Upper lobe of left lung (tissue), 6 donors: ENCODE data around the gene CTDNEP1. TPM values are rescaled to one million over a fixed set of nuclear protein-coding genes. Genes with fewer than 3 reads are reported as not detected.

Experiments
- ATAC-seq, 2 donors: fragments of 200-7000 bp; cut with Tn5 transposase; one replicate each; pipeline ENCODE4 v1.9.1; 2022; ENCODE audit warnings: mild to moderate bottlenecking in 2 of 2, moderate library complexity in 2 of 2; ENCODE audit not compliant: low FRiP score in 2 of 2
- DNase-seq, 2 donors: peaks; one replicate each; pipeline ENCODE4 v3.0.0-alpha.2; 2019 to 2020
- H3K27ac ChIP-seq, 4 donors: fragments of 200-600 bp; sonication (generic); one replicate each; pipeline ENCODE4 v1.5.1; 2016 to 2019
- H3K27me3 ChIP-seq, 4 donors: fragments of 200-600 bp; sonication (generic); one replicate each; pipeline ENCODE4 v1.5.1; 2017 to 2019
- H3K36me3 ChIP-seq, 4 donors: fragments of 200-600 bp; sonication (generic); one replicate each; pipeline ENCODE4 v1.5.1; 2016 to 2019
- H3K4me1 ChIP-seq, 4 donors: fragments of 200-600 bp; sonication (generic); one replicate each; pipeline ENCODE4 v1.5.1; 2018 to 2019
- H3K4me3 ChIP-seq, 4 donors: fragments of 200-600 bp; sonication (generic); one replicate each; pipeline ENCODE4 v1.5.1; 2017 to 2019; ENCODE audit warnings: mild to moderate bottlenecking in 2 of 4, moderate library complexity in 1 of 4
- H3K9me3 ChIP-seq, 4 donors: fragments of 200-600 bp; sonication (generic); one replicate each; pipeline ENCODE4 v1.5.1; 2018 to 2019
- CTCF ChIP-seq, 6 experiments: fragments of 450-650 bp in 4 of 6; fragments of 200-600 bp in 2 of 6; sonication (generic) in 2 of 6; IDR thresholded peaks; one replicate each; pipeline ENCODE4 v1.5.1; 2016 to 2019; ENCODE audit warnings: antibody characterized with exemption in 6 of 6
- EP300 ChIP-seq, 4 donors: sonication (generic); formaldehyde crosslinking; IDR thresholded peaks; one replicate each; pipeline ENCODE4 v1.5.1; 2017; ENCODE audit warnings: antibody characterized with exemption in 4 of 4, control low read depth in 2 of 4
- POLR2A ChIP-seq, 4 donors: fragments of 450-650 bp; IDR thresholded peaks; one replicate each; pipeline ENCODE4 v1.5.1; 2016 to 2017; ENCODE audit warnings: antibody characterized with exemption in 4 of 4, mild to moderate bottlenecking in 2 of 4
- POLR2AphosphoS5 ChIP-seq, 2 donors: sonication (generic); formaldehyde crosslinking; IDR thresholded peaks; one replicate each; pipeline ENCODE4 v1.5.1; 2017; ENCODE audit warnings: antibody characterized with exemption in 2 of 2
- WGBS, 2 donors: methylation state at CpG; one replicate each; pipeline ENCODE4 v1.1.5; 2017 to 2018; 5-methylcytosine and 5-hydroxymethylcytosine counted together
- total RNA-seq, 6 donors: library from RNA; depleted of rRNA in 4 of 6; stranded (reverse); fragments of >200 nt in 4 of 6; gene quantifications; one replicate each; pipeline versions ENCODE4 v1.1.0 to v1.2.1, GENCODE V29; 2016 to 2021
- donor health status: DM: no; HTN: no; CAD: no; lungs with moderate emphysema.
- donor health status: DM: no; HTN: yes; CAD: no; lungs with severe emphysema.

The CTDNEP1 gene
- total RNA-seq, 6 donors from 2014 or later: 62.9 to 139 (median 75.0) TPM

DNA sequence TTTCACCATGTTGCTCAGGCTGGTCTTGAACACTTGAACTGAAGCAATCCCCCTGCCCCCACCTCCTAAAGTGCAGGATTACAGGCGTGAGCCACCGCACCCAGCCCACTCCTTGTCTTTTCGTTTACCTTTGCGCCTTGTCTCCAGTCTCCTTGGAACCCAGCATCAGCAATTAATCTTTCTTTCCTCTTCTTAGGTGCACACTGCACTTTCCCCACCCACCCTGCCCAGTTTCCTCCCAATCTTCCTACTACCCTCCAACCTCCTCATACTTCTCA lies 12.2 kb upstream of the CTDNEP1 start:
- DNase-seq (no peak), ATAC-seq (no peak)
- peaks cover 24 to 59% (median 39%) of the 10 kb centered on the region in 4 donors for H3K4me1 ChIP-seq
- TF ChIP-seq EP300 (IDR thresholded peaks at IDR 0.05) (no peak), CTCF (IDR thresholded peaks at IDR 0.05) (no peak), POLR2A (IDR thresholded peaks at IDR 0.05) (no peak), POLR2AphosphoS5 (IDR thresholded peaks at IDR 0.05) (no peak)
- WGBS, 2 donors: 33 to 45% methylated on average over 4 of the region's 4 CpGs
- no peaks in the 10 kb centered on the region for H3K9me3 ChIP-seq
- H3K36me3 ChIP-seq: peaks cover 0 to 11% (median 5%) of the 10 kb centered on the region in 4 donors
- H3K4me3 ChIP-seq: peak overlapping the region in 3 of 4 donors; percentile 55 to 73 (median 56)
- peaks cover 0 to 19% (median 6%) of the 10 kb centered on the region in 4 donors for H3K27me3 ChIP-seq
- peak overlapping the region in 3 of 4 donors; percentile 83 to 89 (median 84) for H3K27ac ChIP-seq

DNA sequence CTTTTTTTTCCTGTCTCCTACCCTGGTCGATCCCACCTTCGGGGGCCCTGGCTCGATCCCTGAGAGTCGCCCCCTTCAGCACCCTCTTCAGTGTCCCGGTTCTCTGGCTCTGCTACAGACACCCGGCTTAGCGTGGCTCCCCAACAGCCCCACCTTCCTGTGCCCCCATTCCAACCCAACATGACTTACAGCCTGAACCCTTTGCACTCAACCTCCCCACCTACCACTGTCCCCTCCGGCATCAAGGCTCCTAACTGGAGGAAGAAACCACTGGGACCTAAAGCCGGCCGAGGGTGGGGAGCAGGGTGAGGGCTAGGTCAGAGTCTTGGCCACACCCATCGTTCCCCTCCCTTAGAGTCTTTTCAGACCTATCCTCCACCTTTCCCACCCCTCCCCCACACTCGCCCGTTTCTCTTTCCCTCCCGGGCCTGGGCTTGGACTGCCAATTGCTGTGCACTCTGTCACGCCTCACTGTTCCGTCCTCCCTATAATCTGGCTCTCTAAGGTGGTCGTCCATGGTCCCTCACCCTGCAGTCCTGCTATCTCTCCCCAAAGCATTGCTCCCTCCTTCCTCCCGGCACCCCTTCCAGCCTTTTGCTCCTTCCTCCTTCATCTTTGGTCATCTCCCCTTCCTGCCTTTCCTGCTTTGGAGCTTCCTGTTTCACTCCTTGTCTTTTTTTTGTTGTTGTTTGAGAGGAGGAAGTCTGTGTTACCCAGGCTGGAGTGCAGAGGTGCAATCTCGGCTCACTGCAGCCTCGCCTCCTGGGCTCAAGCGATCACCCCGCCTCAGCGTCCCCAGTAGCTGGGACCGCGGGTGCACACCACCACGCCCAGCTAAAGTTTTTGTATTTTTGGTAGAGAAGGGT lies 11.6 kb upstream of the CTDNEP1 start:
- Histone ChIP-seq H3K4me1 (peaks cover 24 to 62% (median 40%) of the 10 kb centered on the region in 4 donors), H3K9me3 (no peaks in the 10 kb centered on the region), H3K4me3 (peak overlapping the region; percentile 35 to 73 (median 56)), H3K27me3 (peaks cover 0 to 19% (median 6%) of the 10 kb centered on the region in 4 donors), H3K36me3 (peaks cover 0 to 17% (median 9%) of the 10 kb centered on the region in 4 donors), H3K27ac (peak overlapping the region; percentile 72 to 89 (median 84))
- TF ChIP-seq EP300 (IDR thresholded peaks at IDR 0.05) (no peak), POLR2AphosphoS5 (IDR thresholded peaks at IDR 0.05) (no peak), POLR2A (IDR thresholded peaks at IDR 0.05) (no peak), CTCF (IDR thresholded peaks at IDR 0.05) (no peak)
- ATAC-seq (peak; percentile 45 to 70), DNase-seq (peak; percentile 61 to 85)
- WGBS, 2 donors: 4 to 8% methylated on average over 26 of the region's 26 CpGs

GRCh38 chr17:7262192-7262934 lies 10.8 kb upstream of the CTDNEP1 start, which contains the start of gene CLDN7:
TSS of gene CLDN7 (minus strand) at chr17:7262478. CDS start at chr17:7262043, 435 bp downstream.
- Histone ChIP-seq H3K4me3 (peak within 1 kb of the TSS; percentile 35 to 73 (median 56)), H3K27ac (peak within 1 kb of the TSS; percentile 82 to 89 (median 86)), H3K9me3 (no peaks in the 10 kb centered on the region), H3K27me3 (peaks cover 0 to 19% (median 6%) of the 10 kb centered on the region in 4 donors), H3K36me3 (peaks cover 1 to 25% (median 16%) of the 10 kb centered on the region in 4 donors), H3K4me1 (peaks cover 24 to 62% (median 40%) of the 10 kb centered on the region in 4 donors)
- DNase-seq (peak; percentile 93 to 94), ATAC-seq (peak; percentile 53 to 87)
- TF ChIP-seq POLR2A (IDR thresholded peaks at IDR 0.05): peak in 3 of 4 donors; percentile 66 to 96 (median 84)
- peak in 2 of 6 experiments; percentile 14 to 16 for TF ChIP-seq CTCF (IDR thresholded peaks at IDR 0.05)
- peak; percentile 73 to 92 for TF ChIP-seq POLR2AphosphoS5 (IDR thresholded peaks at IDR 0.05)
- TF ChIP-seq EP300 (IDR thresholded peaks at IDR 0.05): peak in 1 of 4 donors; percentile 3
- WGBS, 2 donors: 12 to 16% methylated on average over 21 to 44 of the region's 64 CpGs

DNA sequence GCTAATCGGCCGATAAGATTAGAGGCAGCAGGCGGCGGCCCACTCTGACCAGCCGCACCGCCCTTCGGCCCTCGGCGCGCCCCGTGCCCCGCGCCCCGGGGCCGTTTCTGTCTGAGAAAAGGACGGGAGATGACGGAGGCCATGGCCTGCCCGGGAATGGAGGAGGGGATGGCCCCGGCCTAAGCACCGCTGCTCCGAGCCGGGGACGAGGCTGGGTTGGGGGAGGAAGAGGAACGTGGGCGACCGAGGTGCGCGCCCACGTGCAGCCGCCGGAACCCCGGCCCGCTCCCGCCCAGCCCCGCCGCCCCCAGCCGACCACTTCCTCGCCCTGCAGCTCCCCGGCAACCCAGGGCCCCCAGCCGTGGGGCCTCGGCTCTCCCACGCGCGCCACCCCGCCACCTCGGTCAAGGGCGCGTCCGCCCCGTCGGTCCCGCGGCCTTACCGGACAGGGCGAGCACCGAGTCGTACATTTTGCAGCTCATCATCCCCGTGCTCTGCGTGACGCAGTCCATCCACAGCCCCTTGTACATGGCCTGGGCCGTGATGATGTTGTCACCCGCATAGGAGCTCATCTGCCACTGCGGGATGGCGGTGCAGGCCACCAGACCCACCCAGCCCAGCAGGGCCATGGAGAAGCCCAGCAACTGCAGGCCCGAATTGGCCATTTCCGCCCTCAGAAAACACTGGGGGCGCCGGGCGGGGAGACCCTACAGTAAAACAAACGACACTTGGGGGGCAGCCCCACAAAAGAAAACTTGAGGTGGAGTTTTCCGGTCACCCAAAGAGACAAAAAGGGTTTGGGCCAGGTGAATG lies 10.1 kb upstream of the CTDNEP1 start:
- H3K4me3 ChIP-seq: peak overlapping the region; percentile 16 to 73 (median 56)
- H3K9me3 ChIP-seq: no peaks in the 10 kb centered on the region
- peak in 1 of 2 donors; percentile 32 for ATAC-seq
- peaks cover 6 to 33% (median 22%) of the 10 kb centered on the region in 4 donors for H3K36me3 ChIP-seq
- 11 to 16% methylated on average over 17 to 46 of the region's 71 CpGs for WGBS, 2 donors
- peaks cover 24 to 62% (median 40%) of the 10 kb centered on the region in 4 donors for H3K4me1 ChIP-seq
- peak in 1 of 2 donors; percentile 89 for DNase-seq
- H3K27ac ChIP-seq: peak overlapping the region; percentile 82 to 89 (median 86)
- TF ChIP-seq POLR2A (IDR thresholded peaks at IDR 0.05) (peak in 1 of 4 donors; percentile 56), EP300 (IDR thresholded peaks at IDR 0.05) (no peak)
- H3K27me3 ChIP-seq: peaks cover 0 to 19% (median 6%) of the 10 kb centered on the region in 4 donors
